Measurements from ENCODE around the gene SET. TPM values are rescaled to one million over a fixed set of nuclear protein-coding genes. Genes with fewer than 3 reads are reported as not detected.

The SET gene
- total and polyA plus RNA-seq, 2 of the 13 experiments (the other 11 are each of a cell fraction or from before 2014, with no cell fraction given), result 94.2 to 611 TPM

DNA sequence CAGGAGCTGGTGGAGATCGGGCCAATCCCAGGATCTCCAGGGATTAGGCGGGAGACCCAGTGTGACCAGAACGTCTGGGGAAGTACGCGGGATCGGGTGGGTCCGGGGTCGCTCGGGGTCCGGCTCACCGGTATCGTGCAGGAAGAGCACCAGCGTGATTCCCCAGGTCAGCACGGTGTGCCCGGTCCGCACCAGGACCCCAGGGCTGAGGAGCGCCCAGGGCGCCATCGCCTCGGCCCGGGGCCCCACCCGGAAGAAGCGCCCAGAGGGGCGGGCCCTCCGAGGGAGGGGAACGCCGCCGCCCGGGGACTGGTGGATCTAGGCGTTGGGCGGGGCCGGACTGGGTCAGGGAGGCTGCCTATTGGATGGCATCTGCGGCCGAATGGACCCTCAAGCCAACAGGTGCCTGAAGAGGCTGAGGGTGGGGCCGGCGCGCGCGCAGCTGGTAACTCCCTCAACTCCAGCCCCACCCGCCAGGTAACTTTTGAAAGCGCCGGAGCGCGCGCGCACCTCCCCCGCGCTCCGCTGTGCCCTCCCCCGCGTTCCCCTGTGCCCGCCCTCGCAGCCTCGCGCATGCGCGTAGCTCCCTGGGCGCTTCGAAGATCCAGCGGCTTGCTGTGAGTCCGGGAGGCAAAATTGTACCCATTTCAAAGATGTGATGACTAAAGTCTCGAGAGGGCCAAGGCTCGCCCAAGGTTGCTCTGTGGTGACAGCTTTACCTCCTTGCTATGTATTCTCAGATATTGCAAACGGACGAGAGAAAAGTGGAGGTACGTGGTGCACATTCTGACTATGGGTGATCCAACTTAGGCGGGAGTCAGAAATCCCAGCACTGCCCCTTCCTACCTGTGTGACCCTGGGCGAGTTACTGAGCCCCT lies 35.1 kb downstream of the SET start, which contains the start of gene ZDHHC12 (continued):
- TF ChIP-seq SAFB2 (CRISPR knock-in tag; IDR thresholded peaks at IDR 0.05; ENCODE audit: borderline replicate concordance, low read depth) (no peak), ZNF30 (CRISPR knock-in tag; IDR thresholded peaks at IDR 0.05) (no peak), SNAPC2 (CRISPR knock-in tag; IDR thresholded peaks at IDR 0.05) (no peak), MED1 (CRISPR knock-in tag; IDR thresholded peaks at IDR 0.05) (no peak), AGO2 (optimal IDR thresholded peaks at IDR 0.05; ENCODE audit: low read depth, low read length) (peak; percentile 21), ZNF720 (CRISPR knock-in tag; IDR thresholded peaks at IDR 0.05) (no peak), XRCC5 (optimal IDR thresholded peaks at IDR 0.05; ENCODE audit: low read length) (no peak), SRSF1 (optimal IDR thresholded peaks at IDR 0.05; ENCODE audit: low read depth, low read length) (peak; percentile 62), CBFB (CRISPR knock-in tag; IDR thresholded peaks at IDR 0.05) (no peak), ZNF570 (CRISPR knock-in tag; IDR thresholded peaks at IDR 0.05; ENCODE audit: borderline replicate concordance) (no peak), NFE2L2 (IDR thresholded peaks at IDR 0.05; ENCODE audit: low read length) (no peak), HES4 (CRISPR knock-in tag; IDR thresholded peaks at IDR 0.05; ENCODE audit: borderline replicate concordance) (peak; percentile 62; the same call in 1 of the 2 replicates), CENPX (CRISPR knock-in tag; IDR thresholded peaks at IDR 0.05) (no peak)
- TF ChIP-seq, protein P1, sequence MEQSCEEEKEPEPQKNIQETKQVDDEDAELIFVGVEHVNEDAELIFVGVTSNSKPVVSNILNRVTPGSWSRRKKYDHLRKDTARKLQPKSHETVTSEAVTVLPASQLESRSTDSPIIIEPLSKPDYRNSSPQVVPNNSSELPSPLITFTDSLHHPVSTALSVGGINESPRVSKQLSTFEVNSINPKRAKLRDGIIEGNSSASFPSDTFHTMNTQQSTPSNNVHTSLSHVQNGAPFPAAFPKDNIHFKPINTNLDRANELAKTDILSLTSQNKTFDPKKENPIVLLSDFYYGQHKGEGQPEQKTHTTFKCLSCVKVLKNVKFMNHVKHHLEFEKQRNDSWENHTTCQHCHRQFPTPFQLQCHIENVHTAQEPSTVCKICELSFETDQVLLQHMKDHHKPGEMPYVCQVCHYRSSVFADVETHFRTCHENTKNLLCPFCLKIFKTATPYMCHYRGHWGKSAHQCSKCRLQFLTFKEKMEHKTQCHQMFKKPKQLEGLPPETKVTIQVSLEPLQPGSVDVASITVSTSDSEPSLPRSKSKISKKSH (CRISPR knock-in tag; IDR thresholded peaks at IDR 0.05; ENCODE audit: borderline replicate concordance), result no peak
- TF ChIP-seq, protein P2, sequence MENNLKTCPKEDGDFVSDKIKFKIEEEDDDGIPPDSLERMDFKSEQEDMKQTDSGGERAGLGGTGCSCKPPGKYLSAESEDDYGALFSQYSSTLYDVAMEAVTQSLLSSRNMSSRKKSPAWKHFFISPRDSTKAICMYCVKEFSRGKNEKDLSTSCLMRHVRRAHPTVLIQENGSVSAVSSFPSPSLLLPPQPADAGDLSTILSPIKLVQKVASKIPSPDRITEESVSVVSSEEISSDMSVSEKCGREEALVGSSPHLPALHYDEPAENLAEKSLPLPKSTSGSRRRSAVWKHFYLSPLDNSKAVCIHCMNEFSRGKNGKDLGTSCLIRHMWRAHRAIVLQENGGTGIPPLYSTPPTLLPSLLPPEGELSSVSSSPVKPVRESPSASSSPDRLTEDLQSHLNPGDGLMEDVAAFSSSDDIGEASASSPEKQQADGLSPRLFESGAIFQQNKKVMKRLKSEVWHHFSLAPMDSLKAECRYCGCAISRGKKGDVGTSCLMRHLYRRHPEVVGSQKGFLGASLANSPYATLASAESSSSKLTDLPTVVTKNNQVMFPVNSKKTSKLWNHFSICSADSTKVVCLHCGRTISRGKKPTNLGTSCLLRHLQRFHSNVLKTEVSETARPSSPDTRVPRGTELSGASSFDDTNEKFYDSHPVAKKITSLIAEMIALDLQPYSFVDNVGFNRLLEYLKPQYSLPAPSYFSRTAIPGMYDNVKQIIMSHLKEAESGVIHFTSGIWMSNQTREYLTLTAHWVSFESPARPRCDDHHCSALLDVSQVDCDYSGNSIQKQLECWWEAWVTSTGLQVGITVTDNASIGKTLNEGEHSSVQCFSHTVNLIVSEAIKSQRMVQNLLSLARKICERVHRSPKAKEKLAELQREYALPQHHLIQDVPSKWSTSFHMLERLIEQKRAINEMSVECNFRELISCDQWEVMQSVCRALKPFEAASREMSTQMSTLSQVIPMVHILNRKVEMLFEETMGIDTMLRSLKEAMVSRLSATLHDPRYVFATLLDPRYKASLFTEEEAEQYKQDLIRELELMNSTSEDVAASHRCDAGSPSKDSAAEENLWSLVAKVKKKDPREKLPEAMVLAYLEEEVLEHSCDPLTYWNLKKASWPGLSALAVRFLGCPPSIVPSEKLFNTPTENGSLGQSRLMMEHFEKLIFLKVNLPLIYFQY (CRISPR knock-in tag; IDR thresholded peaks at IDR 0.05; ENCODE audit: borderline replicate concordance), result no peak
- TF ChIP-seq, protein P3, sequence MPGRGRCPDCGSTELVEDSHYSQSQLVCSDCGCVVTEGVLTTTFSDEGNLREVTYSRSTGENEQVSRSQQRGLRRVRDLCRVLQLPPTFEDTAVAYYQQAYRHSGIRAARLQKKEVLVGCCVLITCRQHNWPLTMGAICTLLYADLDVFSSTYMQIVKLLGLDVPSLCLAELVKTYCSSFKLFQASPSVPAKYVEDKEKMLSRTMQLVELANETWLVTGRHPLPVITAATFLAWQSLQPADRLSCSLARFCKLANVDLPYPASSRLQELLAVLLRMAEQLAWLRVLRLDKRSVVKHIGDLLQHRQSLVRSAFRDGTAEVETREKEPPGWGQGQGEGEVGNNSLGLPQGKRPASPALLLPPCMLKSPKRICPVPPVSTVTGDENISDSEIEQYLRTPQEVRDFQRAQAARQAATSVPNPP (CRISPR knock-in tag; IDR thresholded peaks at IDR 0.05), result no peak
- TF ChIP-seq, protein P4, sequence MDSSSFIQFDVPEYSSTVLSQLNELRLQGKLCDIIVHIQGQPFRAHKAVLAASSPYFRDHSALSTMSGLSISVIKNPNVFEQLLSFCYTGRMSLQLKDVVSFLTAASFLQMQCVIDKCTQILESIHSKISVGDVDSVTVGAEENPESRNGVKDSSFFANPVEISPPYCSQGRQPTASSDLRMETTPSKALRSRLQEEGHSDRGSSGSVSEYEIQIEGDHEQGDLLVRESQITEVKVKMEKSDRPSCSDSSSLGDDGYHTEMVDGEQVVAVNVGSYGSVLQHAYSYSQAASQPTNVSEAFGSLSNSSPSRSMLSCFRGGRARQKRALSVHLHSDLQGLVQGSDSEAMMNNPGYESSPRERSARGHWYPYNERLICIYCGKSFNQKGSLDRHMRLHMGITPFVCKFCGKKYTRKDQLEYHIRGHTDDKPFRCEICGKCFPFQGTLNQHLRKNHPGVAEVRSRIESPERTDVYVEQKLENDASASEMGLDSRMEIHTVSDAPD (CRISPR knock-in tag; IDR thresholded peaks at IDR 0.05), result no peak
